Measurements from ENCODE around the gene TRIB2.

The TRIB2 gene

GRCh38 chr2:12701786-12702167 is 15.0 kb upstream of the TRIB2 start:
- no peak for DNase-seq

DNA sequence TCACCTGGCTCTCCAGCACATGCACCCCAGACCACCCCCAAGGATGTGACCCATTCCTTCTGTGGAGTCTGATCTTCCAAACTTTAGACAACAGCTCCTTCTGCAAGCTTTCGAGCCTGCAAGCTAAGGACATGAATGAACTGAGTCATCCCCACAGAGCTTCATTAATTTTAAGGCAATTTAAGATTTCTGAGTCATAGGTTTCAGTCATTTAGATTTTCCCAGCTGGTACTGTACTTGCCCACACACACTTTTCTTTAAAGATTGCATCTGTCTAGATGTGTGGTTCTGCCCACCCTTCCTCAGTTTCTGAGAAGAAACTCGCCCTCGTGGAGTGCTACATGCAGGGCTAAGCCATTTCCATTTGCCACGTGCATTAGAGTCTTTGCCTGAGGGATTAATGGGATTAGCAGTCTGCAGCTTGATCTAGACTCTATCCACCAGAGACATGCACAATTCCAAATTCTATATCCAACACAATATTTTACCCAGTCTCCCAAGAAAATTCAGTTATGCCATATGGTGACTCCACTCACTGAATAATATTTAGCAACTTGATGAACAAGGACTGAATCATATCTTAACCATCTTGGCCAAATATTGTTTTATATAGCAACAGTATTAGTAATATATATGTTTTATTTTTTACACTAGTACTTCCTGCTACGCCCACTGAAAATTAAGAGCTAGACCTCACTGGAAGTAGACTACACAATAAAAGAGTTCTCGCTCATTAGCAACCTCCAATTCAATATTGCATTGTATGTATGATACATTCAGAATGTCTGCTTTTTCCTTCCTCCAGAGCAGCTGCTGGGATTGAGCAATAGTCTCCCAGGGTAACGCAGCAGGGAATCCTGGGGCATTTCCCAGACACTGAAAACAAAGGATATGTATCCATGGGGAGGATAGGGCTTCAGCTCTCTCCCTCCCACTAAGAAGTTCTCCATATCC is 14.3 kb upstream of the TRIB2 start:
- no peak for DNase-seq

GRCh38 chr2:12704378-12704777 is 12.4 kb upstream of the TRIB2 start:
- DNase-seq = no peak

GRCh38 chr2:12705230-12705629 is 11.5 kb upstream of the TRIB2 start:
- DNase-seq = no peak

- no peak for DNase-seq
These were observed 11.0 kb upstream of the TRIB2 start for GRCh38 chr2:12705742-12706141.

DNA sequence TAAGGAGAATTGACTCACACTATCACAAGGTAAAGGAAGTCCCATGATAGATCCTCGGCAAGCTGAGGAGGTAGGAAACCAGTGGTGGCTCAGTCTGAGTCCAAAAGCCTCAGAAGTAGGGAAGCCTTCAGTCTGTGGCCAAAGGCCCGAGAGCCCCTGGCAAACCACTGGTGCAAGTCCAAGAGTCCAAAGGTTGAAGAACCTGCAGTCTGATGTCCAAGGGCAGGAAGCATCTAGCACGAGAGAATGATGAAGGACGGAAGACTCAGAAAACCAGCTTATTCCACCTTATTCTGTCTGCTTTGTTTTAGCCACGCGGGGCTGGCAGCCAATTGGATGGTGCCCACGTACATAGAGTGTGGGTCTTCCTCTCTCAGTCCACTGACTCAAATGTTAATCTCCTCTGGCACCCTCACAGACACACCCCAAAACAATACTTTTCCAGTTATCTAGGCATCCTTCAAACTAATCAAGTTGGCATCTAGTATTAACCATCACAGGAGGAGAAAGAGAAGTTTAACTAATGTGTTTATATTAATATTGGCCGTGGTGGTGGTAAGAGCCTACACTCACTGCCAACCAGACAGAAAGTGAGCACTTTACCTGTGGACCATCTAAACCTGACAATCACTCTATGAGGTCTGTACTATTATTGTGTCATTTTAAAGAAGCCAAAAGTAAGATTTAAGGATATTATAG is 8.1 kb upstream of the TRIB2 start:
- DNase-seq = no peak

DNA sequence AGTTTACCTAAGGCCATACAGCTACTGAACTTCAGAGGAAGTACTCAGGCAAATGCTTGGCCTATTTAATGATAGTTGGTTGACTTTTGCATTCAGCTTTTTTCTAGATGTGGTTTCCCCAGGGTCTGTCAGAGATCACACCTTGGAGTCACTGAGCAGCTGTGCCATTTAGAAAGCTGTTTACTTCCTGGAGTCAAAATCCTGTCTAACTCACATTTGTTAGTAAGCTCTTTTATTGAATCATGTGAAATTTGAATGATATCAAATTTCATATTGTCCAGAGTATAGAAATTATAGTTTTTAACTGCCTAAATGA is 7.6 kb upstream of the TRIB2 start:
- DNase-seq = no peak

DNA sequence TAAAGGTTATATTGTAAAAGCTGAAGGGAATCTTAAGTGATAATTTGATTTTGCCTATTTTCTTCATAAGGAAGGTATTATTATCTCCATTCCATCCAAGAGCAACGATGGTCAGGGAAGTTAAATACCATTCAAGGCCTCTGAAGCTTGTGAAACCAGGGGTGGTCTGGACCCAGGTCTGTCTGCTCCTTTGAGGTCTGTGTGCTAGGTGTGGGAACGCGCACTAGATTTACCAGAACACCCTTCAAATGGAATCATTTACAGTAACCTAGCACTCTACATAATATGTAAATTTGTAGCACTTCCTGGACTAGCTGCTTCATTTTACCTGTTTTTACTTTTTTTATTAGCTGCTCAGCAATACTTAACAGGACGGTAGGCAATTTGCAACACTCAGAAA is 6.4 kb upstream of the TRIB2 start:
- DNase-seq = no peak

DNA sequence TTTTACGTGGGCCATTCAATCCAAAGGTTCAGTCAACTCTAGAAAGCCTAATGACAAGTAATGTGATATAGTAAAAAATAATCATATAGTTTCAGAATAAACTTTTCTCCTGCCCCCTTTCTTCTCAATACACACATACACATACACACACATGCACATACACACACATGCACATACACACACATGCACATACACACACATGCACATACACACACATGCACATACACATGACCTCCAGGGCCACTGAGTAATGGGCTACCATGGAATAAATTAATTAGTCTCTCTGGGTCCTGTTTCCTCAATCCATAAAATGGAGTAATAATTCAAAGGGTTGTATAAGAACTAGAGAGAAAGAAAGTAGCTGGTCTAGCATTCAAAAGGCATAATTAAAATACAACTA is 5.4 kb upstream of the TRIB2 start:
- DNase-seq = no peak

GRCh38 chr2:12712881-12713280 is 3.9 kb upstream of the TRIB2 start:
- DNase-seq = no peak

DNA sequence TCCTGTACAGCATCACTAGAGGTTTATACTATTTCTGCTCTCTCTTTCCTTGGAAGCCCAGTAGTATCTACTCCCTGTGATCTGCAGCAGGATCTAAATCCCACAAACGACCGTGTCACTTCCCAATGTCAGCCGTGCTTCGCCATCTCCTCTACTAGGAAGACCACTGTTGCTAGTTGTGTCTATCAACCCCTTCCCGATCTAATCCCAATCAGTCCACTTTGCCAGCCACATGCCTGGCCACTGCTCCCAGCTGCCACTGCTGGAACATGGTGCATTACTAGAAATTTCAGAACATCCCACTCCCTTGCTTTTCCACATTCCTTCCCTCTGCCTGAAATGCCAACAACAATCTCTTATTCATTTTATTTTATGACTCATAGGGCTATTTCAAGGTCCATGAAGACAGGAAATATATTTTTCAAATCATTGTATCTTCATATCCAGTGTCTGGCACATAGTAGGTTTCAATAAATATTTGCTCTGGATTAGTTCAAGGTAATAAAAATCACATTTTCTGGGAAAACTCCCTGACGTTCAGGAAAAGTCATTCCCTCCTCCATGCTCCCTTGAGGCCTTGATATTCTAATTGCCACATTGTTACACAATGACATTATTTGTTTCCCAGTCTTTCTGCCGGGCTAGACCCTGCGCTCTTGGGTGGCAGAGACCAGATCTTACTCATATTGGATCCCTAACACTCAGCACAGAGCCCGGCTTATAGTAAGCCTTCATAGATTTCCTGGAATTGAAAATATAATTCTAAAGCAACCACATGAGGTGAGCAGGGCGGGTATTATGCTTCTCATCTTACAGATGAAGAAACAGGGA is 2.1 kb upstream of the TRIB2 start:
- no peak for DNase-seq

- no peak for DNase-seq
These were observed 1.3 kb upstream of the TRIB2 start for GRCh38 chr2:12715258-12716031.

DNA sequence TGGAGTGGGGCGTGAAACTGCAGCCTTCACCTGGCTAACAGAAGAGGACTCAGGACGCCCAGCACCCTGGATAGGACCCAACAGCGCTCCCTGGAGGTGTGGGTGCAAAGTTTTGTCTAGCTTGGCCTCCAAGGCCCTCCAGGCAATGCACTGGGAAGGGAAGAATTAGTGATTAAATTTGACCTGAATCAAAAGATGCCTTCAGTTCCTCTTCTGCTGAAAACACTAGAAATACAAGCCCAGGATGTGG is 779 bp upstream of the TRIB2 start:
- peak; percentile 45 for DNase-seq

- DNase-seq = peak; percentile 52
These were observed 667 bp downstream of the TRIB2 start for GRCh38 chr2:12717191-12718014.

- DNase-seq = no peak
These were observed 1.4 kb downstream of the TRIB2 start for GRCh38 chr2:12718015-12718671.

DNA sequence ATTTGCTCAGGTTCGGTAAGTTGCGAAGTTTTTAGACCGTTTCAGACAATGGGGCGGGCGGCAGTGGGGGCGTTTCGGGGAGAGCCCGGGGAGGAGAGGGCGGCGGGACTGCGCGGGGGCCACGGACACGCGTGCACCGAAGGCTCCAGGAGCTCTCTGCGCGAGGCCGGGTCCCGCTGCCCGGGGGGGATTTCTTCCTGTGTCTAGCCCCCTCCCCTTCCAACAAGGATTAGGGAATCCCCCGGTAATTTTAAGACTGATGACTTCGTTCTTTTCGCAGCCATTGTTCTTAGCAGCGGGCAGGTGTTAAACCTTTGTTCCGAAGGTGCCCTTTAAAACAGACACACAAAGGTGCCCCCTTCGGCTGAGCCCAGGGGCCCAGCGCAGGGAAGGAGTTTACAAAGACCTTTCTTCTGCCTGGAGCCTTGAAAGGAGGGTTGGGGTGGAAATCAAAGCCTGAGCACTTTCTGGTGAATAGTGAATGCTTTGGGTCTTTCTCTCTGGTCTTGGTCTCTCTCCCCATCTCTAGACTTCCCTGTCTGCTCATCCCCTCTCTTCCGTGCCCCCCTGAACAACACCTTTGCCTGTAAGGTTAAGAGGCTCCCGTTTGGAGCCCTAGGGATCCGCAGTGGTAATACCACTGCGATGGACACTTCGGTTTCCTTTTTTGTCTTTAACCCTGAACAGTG is 2.1 kb downstream of the TRIB2 start:
- peak; percentile 29 for DNase-seq

DNA sequence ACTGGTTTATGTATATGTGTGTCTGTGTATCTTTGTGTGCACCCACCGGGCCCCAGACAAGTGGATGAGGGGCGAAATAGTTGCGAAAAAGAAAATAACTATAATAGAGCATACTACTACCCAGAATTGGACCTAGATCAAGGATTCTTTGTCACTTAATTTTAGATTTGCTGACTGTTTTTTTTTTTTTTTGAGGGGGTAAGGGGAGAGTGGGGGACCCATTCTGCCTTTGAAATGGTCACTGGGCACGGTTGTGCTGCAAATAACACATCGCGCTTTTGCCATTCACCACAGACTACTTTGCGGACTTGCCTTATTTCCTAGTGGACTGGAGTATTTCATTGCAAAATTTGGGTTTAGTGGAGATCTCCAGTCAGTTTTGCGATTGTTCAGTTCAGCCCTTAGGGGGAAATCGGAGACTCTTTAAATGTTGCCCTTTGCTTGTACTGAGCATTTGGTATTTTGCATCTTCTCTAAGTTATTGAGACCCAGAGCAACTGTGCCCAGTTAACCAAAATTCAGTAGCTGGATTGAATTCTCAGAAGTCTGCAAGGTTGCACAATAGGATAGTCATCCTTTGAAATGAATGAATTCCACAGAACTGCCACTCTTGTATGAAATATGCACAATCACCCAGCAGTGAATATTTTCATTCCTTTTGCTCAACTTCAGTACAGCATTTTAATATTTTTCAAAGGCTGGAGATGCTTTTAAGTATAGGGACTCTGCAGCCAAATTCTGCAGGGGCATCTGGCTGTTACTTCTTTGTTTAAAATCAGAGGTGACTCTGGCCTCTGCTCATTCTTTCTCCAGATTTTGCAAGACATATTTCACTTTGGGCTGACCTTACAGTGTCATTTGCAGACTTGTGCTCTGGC is 2.9 kb downstream of the TRIB2 start:
- DNase-seq = no peak

- DNase-seq = no peak
These were observed 3.5 kb downstream of the TRIB2 start for GRCh38 chr2:12720278-12720620.

- DNase-seq = no peak
These were observed 4.1 kb downstream of the TRIB2 start for GRCh38 chr2:12720754-12721378.

Measured in NCI-H1417 treated with DMSO at 0.1 percent for 48 hours (cell line).